ENCODE data around the gene RASD2. TPM values are rescaled to one million over a fixed set of nuclear protein-coding genes. Genes with fewer than 3 reads are reported as not detected.
"Not testable (repeated sequence)": the region's sequence is repeated elsewhere in the genome, so short reads cannot be mapped to it uniquely, and the experiment has no call there.

RASD2 gene
- total RNA-seq: 4.4 TPM

- no peak for DNase-seq (ENCODE audit: low spot score)
These were observed at the start of gene RASD2 for GRCh38 chr22:35540595-35541253. RASD2 (plus strand) TSS chr22:35540831; CDS start chr22:35546810, 5,979 bp downstream.

GRCh38 chr22:35491061-35491907 is 49.3 kb upstream of the RASD2 start:
- DNase-seq (ENCODE audit: low spot score): not testable (repeated sequence)

- DNase-seq (ENCODE audit: low spot score): no peak
These were observed 48.7 kb upstream of the RASD2 start for GRCh38 chr22:35491908-35492380.

DNA sequence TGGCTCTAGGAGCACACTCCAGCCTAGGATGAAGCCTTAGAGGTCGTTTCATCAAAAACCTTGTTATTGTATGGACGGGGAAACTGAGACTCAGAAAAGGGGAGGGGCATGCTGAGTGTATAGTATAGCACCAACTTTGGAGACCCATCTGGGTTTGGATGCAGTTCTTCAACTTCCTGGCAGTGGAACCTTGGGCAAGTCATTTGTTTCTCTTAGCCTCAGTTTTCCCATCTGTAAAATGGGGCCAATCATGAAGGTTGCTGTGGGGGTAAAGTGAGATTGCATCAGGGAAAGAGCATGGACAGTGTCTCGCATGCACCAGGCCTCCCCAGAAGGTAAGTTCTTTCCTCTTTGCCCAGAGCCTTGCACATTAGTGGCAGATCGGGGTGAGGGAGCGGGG is 47.6 kb upstream of the RASD2 start:
- no peak for DNase-seq (ENCODE audit: low spot score)

- DNase-seq (ENCODE audit: low spot score): not testable (repeated sequence)
These were observed 44.9 kb upstream of the RASD2 start for GRCh38 chr22:35495711-35496110.

DNA sequence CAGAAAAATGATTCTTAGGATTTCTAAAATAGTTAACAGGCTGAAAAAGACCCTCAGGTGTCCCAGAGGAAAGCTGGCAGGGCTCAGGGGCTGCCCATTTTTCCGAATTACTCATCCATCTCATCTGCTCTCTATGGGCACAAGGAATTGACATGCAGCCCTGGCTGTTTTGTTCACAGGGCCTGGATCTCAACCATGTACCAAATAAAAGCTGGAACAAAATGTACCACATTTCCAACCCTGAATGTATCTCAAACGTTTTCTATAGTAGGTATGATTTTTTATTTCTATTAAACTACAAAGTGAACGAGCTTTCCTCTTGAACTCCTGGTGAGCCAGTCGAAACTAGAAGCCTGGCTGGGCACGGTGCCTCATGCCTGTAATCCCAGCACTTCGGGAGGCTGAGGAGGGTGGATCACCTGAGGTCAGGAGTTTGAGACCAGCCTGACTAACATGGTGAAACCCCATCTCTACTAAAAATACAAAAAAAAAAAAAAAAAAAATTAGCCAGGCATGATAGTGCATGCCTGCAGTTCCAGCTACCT is 43.8 kb upstream of the RASD2 start:
- no peak for DNase-seq (ENCODE audit: low spot score)

GRCh38 chr22:35498026-35498800 is 42.4 kb upstream of the RASD2 start:
- no peak for DNase-seq (ENCODE audit: low spot score)

GRCh38 chr22:35502836-35503235 is 37.8 kb upstream of the RASD2 start:
- DNase-seq (ENCODE audit: low spot score): no peak

DNA sequence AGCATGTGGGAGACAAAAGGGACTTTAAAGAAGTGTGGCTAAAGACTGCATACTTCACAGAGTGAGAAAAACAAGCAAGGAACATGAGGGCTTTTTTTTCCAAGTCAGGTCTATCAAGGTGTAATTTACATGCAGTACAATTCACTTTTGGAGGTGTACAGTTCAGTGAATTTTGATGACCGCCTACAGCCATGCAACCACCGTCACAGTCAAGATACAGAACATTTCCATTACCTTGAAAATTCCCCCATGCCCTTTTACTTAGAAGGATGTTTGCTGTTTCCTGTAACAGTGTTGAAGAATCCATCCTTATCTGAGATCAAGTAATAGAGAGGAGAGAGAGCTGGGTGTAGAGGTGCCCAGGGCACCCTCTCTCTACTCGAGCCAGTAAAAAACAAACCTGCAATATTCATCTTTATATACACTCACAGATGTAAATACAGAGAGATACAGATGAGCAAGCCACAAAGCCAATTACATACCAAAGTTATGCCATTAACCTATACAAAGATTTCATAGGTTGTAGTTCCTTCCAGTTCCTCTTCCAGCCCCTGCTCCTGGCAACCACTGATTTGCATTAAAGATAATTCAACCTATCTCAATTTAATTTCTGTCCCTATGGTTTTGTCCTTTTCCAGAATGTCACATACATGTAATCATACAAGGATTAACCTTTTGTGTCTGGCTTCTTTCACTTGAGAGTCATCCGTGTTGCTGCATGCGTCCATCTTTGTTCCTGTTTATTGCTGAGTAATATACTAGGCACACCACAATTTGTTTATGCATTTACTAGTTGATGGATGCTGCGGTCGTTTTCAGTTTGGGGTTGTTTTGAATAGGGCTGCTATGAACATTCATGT is 35.0 kb upstream of the RASD2 start:
- no peak for DNase-seq (ENCODE audit: low spot score)

GRCh38 chr22:35506259-35506570 is 34.4 kb upstream of the RASD2 start:
- DNase-seq (ENCODE audit: low spot score): no peak

DNA sequence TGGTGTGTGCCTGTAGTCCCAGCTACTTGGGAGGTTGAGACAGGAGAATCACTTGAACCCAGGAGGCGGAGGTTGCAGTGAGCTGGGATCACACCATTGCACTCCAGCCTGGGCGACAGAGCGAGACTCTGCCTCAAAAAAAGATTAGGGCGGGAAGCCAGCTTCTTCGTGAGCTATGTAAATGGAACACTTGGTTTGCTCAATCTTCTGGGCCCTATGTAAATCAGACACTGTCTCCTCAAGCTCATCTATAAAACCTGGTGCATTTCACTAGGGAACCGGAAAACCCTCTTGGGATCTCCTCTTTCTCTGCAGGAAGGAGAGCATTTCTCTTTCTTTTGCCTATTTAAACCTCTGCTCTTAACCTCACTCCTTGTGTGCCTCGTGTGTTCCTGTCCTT is 32.8 kb upstream of the RASD2 start:
- DNase-seq (ENCODE audit: low spot score): not testable (repeated sequence)

DNA sequence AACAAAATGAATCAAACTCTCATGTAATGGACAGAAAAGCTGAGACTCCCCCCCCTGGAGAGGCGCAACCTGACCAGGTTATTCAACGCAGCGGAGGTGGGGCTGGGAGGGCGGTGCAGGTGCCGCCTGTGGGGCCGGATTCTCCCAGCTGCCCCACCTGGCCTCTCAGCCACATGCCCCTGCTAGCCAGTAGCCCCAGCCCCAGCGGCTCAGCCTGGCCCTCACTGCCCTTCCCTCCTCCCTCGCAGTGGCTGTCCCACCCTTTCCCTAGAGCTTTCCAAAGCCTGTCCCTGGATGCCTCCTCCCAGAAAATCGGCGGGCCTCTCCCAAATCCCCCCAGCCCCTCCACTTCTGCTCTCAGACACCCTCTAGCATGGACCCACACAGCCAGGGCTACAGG is 31.2 kb upstream of the RASD2 start:
- DNase-seq (ENCODE audit: low spot score): no peak

DNA sequence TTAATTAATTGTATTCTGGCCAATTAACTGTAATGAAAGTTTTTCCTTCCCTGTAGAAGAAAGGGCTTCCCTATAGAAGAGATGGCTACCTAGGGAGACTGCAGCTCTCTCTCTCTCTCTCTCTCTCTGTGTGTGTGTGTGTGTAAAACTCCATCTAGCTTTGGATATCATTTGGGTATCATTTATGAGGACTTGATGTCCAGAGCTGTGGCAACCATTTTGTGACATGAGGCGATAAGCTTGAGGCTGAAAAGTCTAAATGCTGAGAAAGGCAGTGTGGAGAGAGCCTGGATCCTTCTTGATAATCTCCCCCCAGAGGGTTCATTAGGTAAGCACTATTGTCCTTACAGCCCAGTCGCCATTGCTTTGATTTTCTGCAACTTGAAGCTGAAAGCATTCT is 30.7 kb upstream of the RASD2 start:
- DNase-seq (ENCODE audit: low spot score): no peak

- no peak for DNase-seq (ENCODE audit: low spot score)
These were observed 30.1 kb upstream of the RASD2 start for GRCh38 chr22:35510481-35510934.

GRCh38 chr22:35510951-35511350 is 29.7 kb upstream of the RASD2 start:
- DNase-seq (ENCODE audit: low spot score): no peak

DNA sequence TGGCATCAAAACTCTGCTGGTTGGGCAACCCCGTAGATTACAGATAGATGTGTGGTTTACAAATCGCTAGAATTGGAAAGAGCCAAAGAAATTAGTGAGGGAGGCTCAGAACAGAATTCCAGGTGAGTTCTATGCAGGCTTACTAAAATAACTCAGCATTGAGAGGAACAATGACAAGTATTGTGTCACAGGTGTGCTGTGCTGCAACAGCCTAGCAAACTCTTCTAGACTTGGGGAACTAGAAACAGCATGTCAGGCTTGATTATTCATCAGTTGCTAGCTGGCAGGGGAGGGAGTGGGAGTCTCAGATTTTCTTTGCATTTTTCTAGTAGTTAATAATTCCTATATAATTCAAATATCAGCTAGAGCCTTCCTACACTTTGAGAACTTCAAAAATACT is 26.3 kb upstream of the RASD2 start:
- DNase-seq (ENCODE audit: low spot score): no peak

DNA sequence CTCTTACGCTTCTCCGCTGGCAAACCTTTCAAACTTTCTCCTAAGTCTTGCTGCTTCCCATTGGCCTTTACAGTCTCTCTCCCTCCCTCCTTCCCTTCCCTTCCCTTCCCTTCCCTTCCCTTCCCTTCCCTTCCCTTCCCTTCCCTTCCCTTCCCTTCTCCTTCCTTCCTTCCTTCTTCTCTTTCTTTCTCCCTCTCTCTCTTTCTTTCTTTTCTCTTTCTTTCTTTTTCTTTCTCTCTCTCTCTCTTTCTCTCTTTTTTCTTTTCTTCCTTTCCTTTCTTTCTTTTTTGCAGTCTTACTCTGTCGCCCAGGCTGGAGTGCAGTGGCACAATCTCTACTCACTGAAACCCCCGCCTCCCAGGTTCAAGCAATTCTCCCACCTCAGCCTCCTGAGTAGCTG is 24.7 kb upstream of the RASD2 start:
- DNase-seq (ENCODE audit: low spot score): not testable (repeated sequence)

GRCh38 chr22:35516723-35517122 is 23.9 kb upstream of the RASD2 start:
- DNase-seq (ENCODE audit: low spot score): no peak

GRCh38 chr22:35517207-35517606 is 23.4 kb upstream of the RASD2 start:
- no peak for DNase-seq (ENCODE audit: low spot score)

GRCh38 chr22:35517769-35518530 is 22.7 kb upstream of the RASD2 start:
- no peak for DNase-seq (ENCODE audit: low spot score)

Measured in mucosa of gallbladder (tissue), 1 donor.